ENCODE results near the gene COMT.
"Not testable (repeated sequence)": the region's sequence is repeated elsewhere in the genome, so short reads cannot be mapped to it uniquely, and the experiment has no call there.

The COMT gene

DNA sequence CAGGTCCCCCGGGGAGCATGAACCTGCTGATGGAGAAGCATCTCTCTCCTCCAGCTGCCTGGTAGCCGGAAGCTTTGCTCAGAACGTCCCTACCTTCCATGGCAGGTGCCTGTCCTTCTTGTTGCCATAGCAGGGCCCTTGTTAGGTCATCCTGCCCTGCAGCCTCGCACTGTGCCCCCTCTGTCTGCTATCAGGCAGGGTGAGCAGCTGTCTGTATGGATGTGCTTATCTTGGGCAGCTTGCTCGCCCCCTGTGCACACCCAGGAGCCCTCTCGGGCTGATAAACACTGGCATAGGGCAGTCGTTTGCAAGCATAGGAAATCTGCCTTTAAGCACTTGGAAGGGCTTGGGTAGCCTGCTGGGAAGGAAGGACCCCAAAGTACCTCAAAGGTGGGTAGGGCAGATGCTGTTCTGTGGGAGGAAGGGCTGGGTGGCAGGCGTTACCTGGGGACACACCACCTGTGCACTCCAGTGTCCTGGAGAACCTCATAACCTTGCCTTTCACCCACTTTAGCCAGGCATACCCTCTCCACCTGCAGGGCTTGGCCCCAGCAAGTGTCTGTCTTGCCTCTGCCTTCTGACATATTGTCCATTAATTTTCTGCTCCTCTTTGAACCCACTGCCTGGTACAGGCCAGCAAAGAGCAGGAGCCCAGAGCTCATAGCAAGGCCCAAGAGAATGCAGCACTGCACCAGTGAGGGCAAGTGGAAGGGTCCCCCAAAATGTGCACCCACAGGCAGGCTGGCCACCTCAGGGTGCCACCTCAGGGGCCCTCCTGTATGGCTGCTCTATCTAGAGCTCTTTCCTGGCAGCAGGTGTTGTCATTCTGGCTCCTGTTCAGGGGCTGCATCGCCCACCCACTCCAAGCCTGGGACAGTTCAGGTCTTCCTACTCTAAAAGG lies 8.0 kb upstream of the COMT start:
- Histone ChIP-seq H3K9ac (ENCODE audit: low read depth, low read length, poor library complexity) (no peak overlapping the region), H3K4me3 (ENCODE audit: low read length in 2 of 2) (peak overlapping the region in 1 of 2 donors; percentile 39), H3K27me3 (ENCODE audit: control insufficient read depth in 3 of 3, insufficient read depth in 3 of 3, low read depth in 1 of 3, low read length in 3 of 3) (peaks cover 0 to 17% (median 0%) of the 10 kb centered on the region in 3 experiments), H4K91ac (ENCODE audit: low read depth, low read length, poor library complexity) (no peak overlapping the region), H3K79me1 (ENCODE audit: low read depth, low read length) (no peaks in the 10 kb centered on the region), H3K18ac (ENCODE audit: low read length) (peak overlapping the region; percentile 53), H3K4me2 (ENCODE audit: insufficient read depth, low read length, poor library complexity, severe bottlenecking) (no peak overlapping the region), H3K14ac (ENCODE audit: low read length) (peak overlapping the region; percentile 17), H3K9me3 (replicated peaks in 1 of 2; ENCODE audit: control insufficient read depth in 2 of 2, insufficient read depth in 1 of 2, low read depth in 1 of 2, low read length in 2 of 2) (peaks cover 2 to 3% of the 10 kb centered on the region in 2 donors), H2BK5ac (ENCODE audit: low read length) (no peak overlapping the region), H3K4me1 (ENCODE audit: control insufficient read depth in 2 of 2, insufficient read depth in 1 of 2, low read depth in 1 of 2, low read length in 2 of 2) (no peaks in the 10 kb centered on the region), H2BK120ac (ENCODE audit: low read depth, low read length) (no peak overlapping the region), H3K27ac (replicated peaks; ENCODE audit: low read length) (no peak overlapping the region), H3K4ac (ENCODE audit: low read length) (no peak overlapping the region), H2AFZ (ENCODE audit: low read length) (no peak overlapping the region), H4K8ac (ENCODE audit: low read depth, low read length) (no peak overlapping the region), H3K23ac (ENCODE audit: low read depth, low read length, poor library complexity) (no peak overlapping the region), H3K36me3 (replicated peaks in 1 of 2; ENCODE audit: control insufficient read depth in 2 of 2, insufficient read depth in 2 of 2, low read length in 2 of 2) (no peaks in the 10 kb centered on the region), H2BK15ac (ENCODE audit: low read length) (no peak overlapping the region), H2BK12ac (ENCODE audit: low read length) (no peak overlapping the region), H2AK5ac (ENCODE audit: low read depth, low read length) (peak overlapping the region; percentile 74)
- no peak for DNase-seq (ENCODE audit: low spot score)
- no CpG with 5 or more reads among the region's 9 CpGs for WGBS, 2 donors (ENCODE audit: extremely low coverage in 2 of 2, insufficient read length in 2 of 2, insufficient replicate concordance in 1 of 2)

DNA sequence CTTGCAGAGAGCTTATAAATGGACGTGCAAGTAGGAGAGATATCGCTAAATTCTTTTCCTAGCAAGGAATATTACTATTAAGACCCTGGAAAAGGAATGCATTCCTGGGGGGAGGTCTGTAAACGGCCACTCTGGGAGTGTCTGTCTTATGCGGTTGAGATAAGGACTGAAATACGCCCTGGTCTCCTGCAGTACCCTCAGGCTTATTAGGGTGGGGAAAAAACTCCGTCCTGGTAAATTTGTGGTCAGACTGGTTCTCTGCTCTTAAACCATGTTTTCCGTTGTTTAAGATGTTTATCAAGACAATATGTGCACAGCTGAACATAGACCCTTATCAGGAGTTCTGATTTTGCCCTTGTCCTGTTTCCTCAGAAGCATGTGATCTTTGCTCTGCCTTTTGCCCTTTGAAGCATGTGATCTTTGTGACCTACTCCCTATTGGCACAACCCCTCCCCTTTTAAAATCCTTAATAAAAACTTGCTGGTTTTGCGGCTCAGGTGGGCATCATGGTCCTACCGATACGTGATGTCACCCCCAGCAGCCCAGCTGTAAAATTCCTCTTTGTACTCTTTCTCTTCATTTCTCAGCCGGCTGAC lies 6.4 kb upstream of the COMT start:
- not testable (repeated sequence) for H3K4me1 ChIP-seq (ENCODE audit: control insufficient read depth in 2 of 2, insufficient read depth in 1 of 2, low read depth in 1 of 2, low read length in 2 of 2); H2AFZ ChIP-seq (ENCODE audit: low read length); H3K4ac ChIP-seq (ENCODE audit: low read length); DNase-seq (ENCODE audit: low spot score); H4K91ac ChIP-seq (ENCODE audit: low read depth, low read length, poor library complexity); H3K9me3 ChIP-seq (replicated peaks in 1 of 2; ENCODE audit: control insufficient read depth in 2 of 2, insufficient read depth in 1 of 2, low read depth in 1 of 2, low read length in 2 of 2); H3K27ac ChIP-seq (replicated peaks; ENCODE audit: low read length); H3K18ac ChIP-seq (ENCODE audit: low read length); H3K23ac ChIP-seq (ENCODE audit: low read depth, low read length, poor library complexity); H3K4me3 ChIP-seq (ENCODE audit: low read length in 2 of 2); H2BK5ac ChIP-seq (ENCODE audit: low read length); H3K36me3 ChIP-seq (replicated peaks in 1 of 2; ENCODE audit: control insufficient read depth in 2 of 2, insufficient read depth in 2 of 2, low read length in 2 of 2); H3K4me2 ChIP-seq (ENCODE audit: insufficient read depth, low read length, poor library complexity, severe bottlenecking); H3K14ac ChIP-seq (ENCODE audit: low read length); H2BK120ac ChIP-seq (ENCODE audit: low read depth, low read length); H2BK12ac ChIP-seq (ENCODE audit: low read length); H2BK15ac ChIP-seq (ENCODE audit: low read length); H4K8ac ChIP-seq (ENCODE audit: low read depth, low read length); H3K9ac ChIP-seq (ENCODE audit: low read depth, low read length, poor library complexity); H3K79me1 ChIP-seq (ENCODE audit: low read depth, low read length); H2AK5ac ChIP-seq (ENCODE audit: low read depth, low read length)
- peaks cover 0 to 20% (median 0%) of the 10 kb centered on the region in 3 experiments for H3K27me3 ChIP-seq (ENCODE audit: control insufficient read depth in 3 of 3, insufficient read depth in 3 of 3, low read depth in 1 of 3, low read length in 3 of 3)
- WGBS, 2 donors (ENCODE audit: extremely low coverage in 2 of 2, insufficient read length in 2 of 2, insufficient replicate concordance in 1 of 2): no CpG with 5 or more reads among the region's 11 CpGs

DNA sequence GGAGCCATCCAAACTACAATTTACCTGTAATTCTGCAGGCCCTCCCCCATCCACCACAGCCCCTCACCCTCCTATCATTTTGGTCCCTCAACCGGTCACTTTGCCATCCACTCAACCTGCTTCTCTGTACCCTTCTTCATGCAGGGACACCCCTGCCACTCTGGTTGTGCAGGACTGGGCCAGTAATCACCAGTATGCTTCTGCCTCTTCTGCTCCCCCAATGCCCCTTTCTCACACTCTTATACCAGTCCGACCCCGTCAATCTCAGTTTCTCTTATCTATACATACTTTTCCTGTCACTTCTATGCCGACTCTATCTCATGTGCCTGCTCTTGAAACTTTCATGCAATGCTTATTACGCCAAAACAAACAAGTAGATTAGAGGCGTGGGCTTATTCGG lies 5.1 kb upstream of the COMT start:
- Histone ChIP-seq H3K4ac (ENCODE audit: low read length) (no peak overlapping the region), H2BK15ac (ENCODE audit: low read length) (no peak overlapping the region), H2BK12ac (ENCODE audit: low read length) (no peak overlapping the region), H3K4me3 (ENCODE audit: low read length in 2 of 2) (no peak overlapping the region), H3K18ac (ENCODE audit: low read length) (no peak overlapping the region), H2AK5ac (ENCODE audit: low read depth, low read length) (no peak overlapping the region), H3K79me1 (ENCODE audit: low read depth, low read length) (no peaks in the 10 kb centered on the region), H3K27me3 (ENCODE audit: control insufficient read depth in 3 of 3, insufficient read depth in 3 of 3, low read depth in 1 of 3, low read length in 3 of 3) (peaks cover 0 to 17% (median 0%) of the 10 kb centered on the region in 3 experiments), H3K9ac (ENCODE audit: low read depth, low read length, poor library complexity) (no peak overlapping the region), H3K27ac (replicated peaks; ENCODE audit: low read length) (no peak overlapping the region), H3K23ac (ENCODE audit: low read depth, low read length, poor library complexity) (no peak overlapping the region), H3K14ac (ENCODE audit: low read length) (no peak overlapping the region), H2BK5ac (ENCODE audit: low read length) (no peak overlapping the region), H3K4me2 (ENCODE audit: insufficient read depth, low read length, poor library complexity, severe bottlenecking) (no peak overlapping the region), H2AFZ (ENCODE audit: low read length) (no peak overlapping the region), H3K4me1 (ENCODE audit: control insufficient read depth in 2 of 2, insufficient read depth in 1 of 2, low read depth in 1 of 2, low read length in 2 of 2) (no peaks in the 10 kb centered on the region), H4K91ac (ENCODE audit: low read depth, low read length, poor library complexity) (no peak overlapping the region), H4K8ac (ENCODE audit: low read depth, low read length) (no peak overlapping the region), H3K9me3 (replicated peaks in 1 of 2; ENCODE audit: control insufficient read depth in 2 of 2, insufficient read depth in 1 of 2, low read depth in 1 of 2, low read length in 2 of 2) (peaks cover 2 to 3% of the 10 kb centered on the region in 2 donors), H3K36me3 (replicated peaks in 1 of 2; ENCODE audit: control insufficient read depth in 2 of 2, insufficient read depth in 2 of 2, low read length in 2 of 2) (no peaks in the 10 kb centered on the region), H2BK120ac (ENCODE audit: low read depth, low read length) (no peak overlapping the region)
- no CpG with 5 or more reads among the region's 7 CpGs for WGBS, 2 donors (ENCODE audit: extremely low coverage in 2 of 2, insufficient read length in 2 of 2, insufficient replicate concordance in 1 of 2)
- no peak for DNase-seq (ENCODE audit: low spot score)

Measured in neuronal stem cell (in vitro differentiated cells).